IMR-90 (cell line): ENCODE data around the gene ELP6.
"Not testable (repeated sequence)": the region's sequence is repeated elsewhere in the genome, so short reads cannot be mapped to it uniquely, and the experiment has no call there.

Source experiments
- BHLHE40 ChIP-seq: fragments of 150-350 bp; IDR thresholded peaks from 2 replicates; pipeline ENCODE4 v1.6.1; 2016; ENCODE audit warnings: mild to moderate bottlenecking, low read depth, low read length
- CEBPB ChIP-seq: IDR thresholded peaks from 2 replicates; pipeline ENCODE4 v1.6.1; 2012; ENCODE audit warnings: low read depth, low read length, improper control_type of control experiment
- FOS ChIP-seq: fragments of 150-350 bp; IDR thresholded peaks from 2 replicates; pipeline ENCODE4 v1.6.1; 2016; ENCODE audit warnings: low read depth, low read length
- MXI1 ChIP-seq: IDR thresholded peaks from 2 replicates; pipeline ENCODE4 v1.6.1; 2012; ENCODE audit warnings: low read depth, mild to moderate bottlenecking, low read length, moderate library complexity, borderline replicate concordance
- NFE2L2 ChIP-seq: fragments of 150-350 bp; IDR thresholded peaks from 2 replicates; pipeline ENCODE4 v1.6.1; 2016; ENCODE audit warnings: low read depth, mild to moderate bottlenecking, low read length
- POLR2A ChIP-seq: IDR thresholded peaks from 2 replicates; pipeline ENCODE4 v1.6.1; 2012; ENCODE audit warnings: mild to moderate bottlenecking, low read depth, low read length
- RAD21 ChIP-seq: IDR thresholded peaks from 2 replicates; pipeline ENCODE4 v1.6.1; 2012; ENCODE audit warnings: low read length, improper control_type of control experiment
- RCOR1 ChIP-seq: IDR thresholded peaks from 2 replicates; pipeline ENCODE4 v1.6.1; 2012; ENCODE audit warnings: mild to moderate bottlenecking, low read length, improper control_type of control experiment; ENCODE audit not compliant: insufficient replicate concordance
- TF ChIP-seq, protein P1 (sequence below): conservative IDR thresholded peaks from 2 replicates; pipeline ENCODE4 v1.5.1; 2012; ENCODE audit warnings: mild to moderate bottlenecking, low read depth, low read length, improper control_type of control experiment
- TF ChIP-seq, protein P2 (sequence below): fragments of 150-350 bp; IDR thresholded peaks from 2 replicates; pipeline ENCODE4 v1.6.1; 2016; ENCODE audit warnings: low read depth, mild to moderate bottlenecking, low read length, moderate library complexity, borderline replicate concordance
- TF ChIP-seq, protein P3 (sequence below): fragments of 150-350 bp; IDR thresholded peaks from 2 replicates; pipeline ENCODE4 v1.6.1; 2017; ENCODE audit warnings: mild to moderate bottlenecking, antibody characterized with exemption, low read length, low read depth

DNA sequence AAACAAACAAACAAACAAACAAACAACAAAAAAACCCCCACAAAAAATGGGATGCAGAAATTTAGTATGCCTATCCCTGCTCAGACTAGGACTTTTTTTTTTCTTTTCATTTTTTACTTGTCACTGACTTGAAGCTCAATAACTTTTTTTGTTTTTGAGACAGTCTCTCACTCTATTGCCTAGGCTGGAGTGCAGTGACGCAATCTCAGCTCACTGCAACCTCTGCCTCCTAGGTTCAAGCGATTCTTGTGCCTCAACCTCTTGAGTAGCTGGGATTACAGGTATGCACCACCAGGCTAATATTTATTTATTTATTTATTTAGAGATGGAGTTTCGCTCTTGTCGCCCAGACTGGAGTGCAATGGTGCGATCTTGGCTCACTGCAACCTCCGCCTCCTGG, 8.2 kb downstream of the ELP6 start:
- TF ChIP-seq BHLHE40, POLR2A, NFE2L2, MXI1, RAD21, FOS, RCOR1: not testable (repeated sequence)
- TF ChIP-seq, protein P1, sequence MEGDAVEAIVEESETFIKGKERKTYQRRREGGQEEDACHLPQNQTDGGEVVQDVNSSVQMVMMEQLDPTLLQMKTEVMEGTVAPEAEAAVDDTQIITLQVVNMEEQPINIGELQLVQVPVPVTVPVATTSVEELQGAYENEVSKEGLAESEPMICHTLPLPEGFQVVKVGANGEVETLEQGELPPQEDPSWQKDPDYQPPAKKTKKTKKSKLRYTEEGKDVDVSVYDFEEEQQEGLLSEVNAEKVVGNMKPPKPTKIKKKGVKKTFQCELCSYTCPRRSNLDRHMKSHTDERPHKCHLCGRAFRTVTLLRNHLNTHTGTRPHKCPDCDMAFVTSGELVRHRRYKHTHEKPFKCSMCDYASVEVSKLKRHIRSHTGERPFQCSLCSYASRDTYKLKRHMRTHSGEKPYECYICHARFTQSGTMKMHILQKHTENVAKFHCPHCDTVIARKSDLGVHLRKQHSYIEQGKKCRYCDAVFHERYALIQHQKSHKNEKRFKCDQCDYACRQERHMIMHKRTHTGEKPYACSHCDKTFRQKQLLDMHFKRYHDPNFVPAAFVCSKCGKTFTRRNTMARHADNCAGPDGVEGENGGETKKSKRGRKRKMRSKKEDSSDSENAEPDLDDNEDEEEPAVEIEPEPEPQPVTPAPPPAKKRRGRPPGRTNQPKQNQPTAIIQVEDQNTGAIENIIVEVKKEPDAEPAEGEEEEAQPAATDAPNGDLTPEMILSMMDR = not testable (repeated sequence)
- TF ChIP-seq CEBPB = peak; percentile 31; the same call in 1 of the 2 replicates
- TF ChIP-seq, protein P2, sequence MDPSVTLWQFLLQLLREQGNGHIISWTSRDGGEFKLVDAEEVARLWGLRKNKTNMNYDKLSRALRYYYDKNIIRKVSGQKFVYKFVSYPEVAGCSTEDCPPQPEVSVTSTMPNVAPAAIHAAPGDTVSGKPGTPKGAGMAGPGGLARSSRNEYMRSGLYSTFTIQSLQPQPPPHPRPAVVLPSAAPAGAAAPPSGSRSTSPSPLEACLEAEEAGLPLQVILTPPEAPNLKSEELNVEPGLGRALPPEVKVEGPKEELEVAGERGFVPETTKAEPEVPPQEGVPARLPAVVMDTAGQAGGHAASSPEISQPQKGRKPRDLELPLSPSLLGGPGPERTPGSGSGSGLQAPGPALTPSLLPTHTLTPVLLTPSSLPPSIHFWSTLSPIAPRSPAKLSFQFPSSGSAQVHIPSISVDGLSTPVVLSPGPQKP = not testable (repeated sequence)
- TF ChIP-seq, protein P3, sequence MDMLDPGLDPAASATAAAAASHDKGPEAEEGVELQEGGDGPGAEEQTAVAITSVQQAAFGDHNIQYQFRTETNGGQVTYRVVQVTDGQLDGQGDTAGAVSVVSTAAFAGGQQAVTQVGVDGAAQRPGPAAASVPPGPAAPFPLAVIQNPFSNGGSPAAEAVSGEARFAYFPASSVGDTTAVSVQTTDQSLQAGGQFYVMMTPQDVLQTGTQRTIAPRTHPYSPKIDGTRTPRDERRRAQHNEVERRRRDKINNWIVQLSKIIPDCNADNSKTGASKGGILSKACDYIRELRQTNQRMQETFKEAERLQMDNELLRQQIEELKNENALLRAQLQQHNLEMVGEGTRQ = not testable (repeated sequence)
